COLO668 (cell line): ENCODE data around the gene ATP6V0B.

Experiments used
- DNase-seq: peaks from one replicate; lab custom pipeline; 2025; ENCODE audit not compliant: unreplicated experiment; lab: John Stamatoyannopoulos, UW

ATP6V0B gene

DNA sequence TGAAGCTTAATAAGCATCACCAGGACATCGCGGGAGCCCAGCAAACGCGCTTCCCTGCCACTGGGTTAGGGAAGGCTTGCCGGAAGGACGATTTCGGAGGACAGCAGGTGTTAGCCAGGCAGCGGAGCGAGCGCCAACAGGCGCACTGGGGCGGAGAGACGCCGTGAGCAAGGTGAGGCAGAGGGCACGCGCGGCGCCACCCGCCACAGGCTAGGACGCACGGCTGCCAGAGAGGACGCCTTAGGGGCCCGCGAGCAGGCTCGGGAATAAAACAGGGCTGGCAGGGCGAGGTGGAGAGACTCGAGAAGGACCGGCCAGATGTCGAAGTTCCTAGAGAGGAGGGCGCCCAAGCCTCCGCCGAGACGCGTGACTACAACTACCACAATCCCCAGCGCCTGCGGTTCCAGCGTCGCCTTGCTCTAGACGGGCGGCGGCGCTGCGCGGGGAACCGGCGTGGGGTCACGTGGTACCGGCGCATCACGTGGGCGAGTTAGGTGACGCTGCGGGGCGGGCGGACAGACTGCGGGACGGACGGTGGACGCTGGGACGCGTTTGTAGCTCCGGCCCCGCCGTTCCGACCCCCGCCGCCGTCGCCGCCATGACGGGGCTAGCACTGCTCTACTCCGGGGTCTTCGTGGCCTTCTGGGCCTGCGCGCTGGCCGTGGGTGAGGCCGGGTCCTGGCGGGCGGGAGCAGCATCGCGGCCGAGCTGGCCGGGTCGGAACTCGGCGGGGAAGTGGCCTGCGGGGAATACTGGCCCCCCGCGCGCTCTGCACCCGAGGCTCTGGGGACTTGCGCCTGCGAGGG is at the start of gene ATP6V0B:
ATP6V0B (plus strand) TSS at position 518 of the 806 bp plus-strand sequence; CDS start at position 599, 81 bp downstream.
- DNase-seq: peak; percentile 100

GRCh38 chr1:43925846-43926245 is 48.9 kb upstream of the ATP6V0B start:
- no peak for DNase-seq

- DNase-seq: peak; percentile 48
Measured at GRCh38 chr1:43930168-43930948, 44.4 kb upstream of the ATP6V0B start.

GRCh38 chr1:43930949-43931275 is 43.8 kb upstream of the ATP6V0B start:
- DNase-seq: no peak

GRCh38 chr1:43931711-43932660 is 42.8 kb upstream of the ATP6V0B start:
- no peak for DNase-seq

DNA sequence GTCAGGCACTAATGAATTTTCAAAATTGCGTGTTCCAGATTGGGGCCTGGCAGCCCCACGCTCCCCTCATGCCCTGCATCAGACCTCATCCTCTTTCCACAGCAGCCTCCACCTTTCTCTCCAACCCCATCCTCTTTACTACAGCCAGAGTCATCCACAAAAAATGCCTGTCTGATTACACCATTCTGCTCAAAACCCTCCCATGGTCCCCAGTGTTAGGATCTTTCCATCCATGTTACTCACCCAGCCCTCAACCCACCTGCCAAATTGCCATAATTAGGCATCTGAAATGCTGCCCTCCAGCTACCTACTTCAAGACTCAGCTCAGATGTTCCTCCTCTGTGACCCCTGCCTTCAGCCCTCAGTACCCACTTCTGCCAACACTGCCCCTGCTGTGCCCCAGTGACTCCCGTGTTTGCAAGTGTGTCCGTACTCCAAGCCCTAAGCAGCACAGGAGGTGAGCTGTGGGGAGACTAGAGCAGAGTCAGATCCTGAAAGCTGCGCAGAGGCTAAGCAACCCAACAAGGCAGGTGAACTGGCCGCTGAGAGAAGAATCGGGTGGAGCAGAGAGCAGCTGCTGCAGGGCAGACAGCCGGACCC is 41.9 kb upstream of the ATP6V0B start:
- no peak for DNase-seq

DNA sequence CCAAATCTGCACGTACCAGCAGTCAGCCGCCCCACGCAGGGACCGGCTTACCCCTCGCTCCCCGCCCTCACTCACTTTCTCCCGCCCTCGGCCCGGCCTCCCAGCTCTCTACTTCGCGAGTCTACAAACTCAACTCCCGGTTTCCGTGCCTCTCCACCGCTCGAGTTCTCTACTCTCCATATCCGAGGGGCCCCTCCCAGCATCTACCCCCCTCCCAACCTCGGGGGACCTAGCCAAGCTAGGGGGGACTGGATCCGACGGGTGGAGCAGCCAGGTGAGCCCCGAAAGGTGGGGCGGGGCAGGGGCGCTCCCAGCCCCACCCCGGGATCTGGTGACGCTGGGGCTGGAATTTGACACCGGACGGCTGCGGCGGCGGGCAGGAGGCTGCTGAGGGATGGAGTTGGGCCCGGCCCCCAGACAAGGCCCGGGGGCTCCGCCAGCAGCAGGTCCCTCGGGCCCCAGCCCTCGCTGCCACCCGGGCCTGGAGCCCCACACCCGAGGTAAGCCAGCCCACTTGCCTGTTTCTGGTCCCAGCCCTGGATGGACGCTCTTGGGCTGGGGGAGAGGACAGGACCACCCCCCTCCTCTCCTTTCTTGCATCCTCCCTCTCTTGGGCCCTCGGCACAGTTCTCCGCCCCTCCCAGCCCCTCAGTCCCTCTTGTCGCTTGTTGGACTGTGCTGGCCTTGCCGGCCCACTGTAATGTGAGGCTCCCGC is 41.2 kb upstream of the ATP6V0B start, which contains the start of gene ARTN:
ARTN (plus strand) TSS at position 416 of the 715 bp plus-strand sequence. CDS start 1,856 bp downstream, outside the sequence.
- peak; percentile 84 for DNase-seq

GRCh38 chr1:43934101-43934985 is 40.4 kb upstream of the ATP6V0B start:
- DNase-seq: peak; percentile 90

GRCh38 chr1:43934986-43935324 is 39.8 kb upstream of the ATP6V0B start:
- no peak for DNase-seq

- peak; percentile 79 for DNase-seq
Measured at GRCh38 chr1:43935711-43936427, 38.9 kb upstream of the ATP6V0B start.

DNA sequence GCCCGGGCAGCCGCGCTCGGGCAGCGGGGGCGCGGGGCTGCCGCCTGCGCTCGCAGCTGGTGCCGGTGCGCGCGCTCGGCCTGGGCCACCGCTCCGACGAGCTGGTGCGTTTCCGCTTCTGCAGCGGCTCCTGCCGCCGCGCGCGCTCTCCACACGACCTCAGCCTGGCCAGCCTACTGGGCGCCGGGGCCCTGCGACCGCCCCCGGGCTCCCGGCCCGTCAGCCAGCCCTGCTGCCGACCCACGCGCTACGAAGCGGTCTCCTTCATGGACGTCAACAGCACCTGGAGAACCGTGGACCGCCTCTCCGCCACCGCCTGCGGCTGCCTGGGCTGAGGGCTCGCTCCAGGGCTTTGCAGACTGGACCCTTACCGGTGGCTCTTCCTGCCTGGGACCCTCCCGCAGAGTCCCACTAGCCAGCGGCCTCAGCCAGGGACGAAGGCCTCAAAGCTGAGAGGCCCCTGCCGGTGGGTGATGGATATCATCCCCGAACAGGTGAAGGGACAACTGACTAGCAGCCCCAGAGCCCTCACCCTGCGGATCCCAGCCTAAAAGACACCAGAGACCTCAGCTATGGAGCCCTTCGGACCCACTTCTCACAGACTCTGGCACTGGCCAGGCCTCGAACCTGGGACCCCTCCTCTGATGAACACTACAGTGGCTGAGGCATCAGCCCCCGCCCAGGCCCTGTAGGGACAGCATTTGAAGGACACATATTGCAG is 38.2 kb upstream of the ATP6V0B start:
- peak; percentile 90 for DNase-seq

DNA sequence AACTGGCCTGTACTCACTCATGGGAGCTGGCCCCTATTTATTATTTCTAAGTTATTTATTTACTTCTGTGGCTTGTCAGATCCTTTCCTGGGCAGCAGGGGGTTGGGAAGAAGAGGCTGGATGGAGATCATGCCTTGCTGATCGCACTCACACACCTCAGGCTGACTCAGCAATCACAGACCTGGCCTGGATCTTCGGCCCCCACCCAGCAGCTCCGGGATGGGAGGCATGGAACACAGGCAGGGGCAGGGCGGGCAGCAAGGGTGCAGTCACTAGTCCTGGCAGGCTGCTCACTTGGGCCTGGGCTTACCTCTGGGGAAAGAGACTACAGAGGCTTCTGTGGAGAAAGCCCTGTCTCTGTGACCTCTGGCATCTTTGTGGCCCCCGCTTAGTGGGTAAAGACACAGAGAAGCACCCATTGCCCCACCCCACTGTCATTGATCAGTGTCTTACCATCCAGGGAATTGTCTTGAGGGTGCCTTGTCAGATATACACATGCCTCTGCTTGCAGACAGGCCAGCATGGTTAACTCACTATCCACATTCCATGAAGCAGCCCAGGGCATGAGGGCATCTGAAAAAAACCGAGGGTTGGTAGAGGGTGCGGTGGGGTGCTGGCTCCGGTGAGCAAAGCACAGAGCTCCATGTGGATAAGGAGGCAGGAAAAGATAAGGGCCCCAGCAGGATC is 37.4 kb upstream of the ATP6V0B start:
- no peak for DNase-seq

GRCh38 chr1:43938383-43938782 is 36.4 kb upstream of the ATP6V0B start:
- no peak for DNase-seq

DNA sequence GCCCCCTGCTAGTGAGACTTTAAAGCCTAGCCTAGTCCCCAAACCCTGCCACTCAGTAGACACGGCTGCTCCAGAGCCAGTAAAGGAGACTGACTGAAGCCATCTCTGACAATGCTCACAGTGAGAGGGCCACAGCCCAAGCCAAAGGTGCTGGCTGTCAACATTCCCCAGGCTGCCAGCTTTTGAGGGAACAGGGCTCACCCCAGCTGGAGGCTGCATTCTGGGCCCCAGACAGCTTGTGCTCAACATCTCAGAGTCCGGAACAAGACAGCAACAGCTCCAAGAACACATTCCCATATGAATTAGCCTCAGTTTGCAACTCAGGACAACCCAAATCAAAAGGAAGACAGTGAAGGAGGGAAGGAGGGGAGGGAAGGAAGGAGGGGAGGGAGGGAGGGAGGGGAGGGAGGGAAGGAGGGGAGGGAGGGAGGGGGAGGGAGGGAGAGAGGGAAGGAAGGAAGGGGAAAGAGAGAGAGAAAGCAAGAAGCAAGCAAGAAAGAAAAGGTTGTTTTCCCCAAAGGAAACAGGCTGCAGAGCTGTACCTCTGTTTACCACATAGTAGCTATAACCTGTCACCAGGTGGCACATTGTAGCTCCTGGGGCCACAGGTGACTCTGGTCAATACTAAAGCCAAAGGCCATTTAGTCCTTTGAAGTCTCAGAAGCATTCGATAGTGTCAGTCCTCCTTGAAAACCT is 35.7 kb upstream of the ATP6V0B start:
- no peak for DNase-seq

DNA sequence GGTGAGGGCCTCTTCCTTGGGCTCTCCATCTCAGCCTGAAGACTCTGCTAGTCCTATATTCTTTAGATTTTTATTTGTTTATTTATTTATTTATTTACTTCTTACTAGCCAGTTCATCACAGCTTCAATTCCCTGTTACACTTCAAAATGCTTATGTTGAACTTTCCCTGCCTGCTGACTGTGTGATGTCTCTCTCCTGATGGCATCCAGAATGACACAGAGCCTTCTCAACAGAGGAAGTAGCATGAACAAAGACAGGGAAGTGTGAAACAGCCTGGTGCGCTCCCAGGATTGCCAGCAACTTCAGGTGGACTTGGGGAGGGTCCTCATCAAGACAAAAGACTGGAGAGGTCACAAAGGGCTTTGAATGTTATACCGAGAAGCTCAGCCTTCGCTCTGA is 32.3 kb upstream of the ATP6V0B start:
- DNase-seq: no peak

DNA sequence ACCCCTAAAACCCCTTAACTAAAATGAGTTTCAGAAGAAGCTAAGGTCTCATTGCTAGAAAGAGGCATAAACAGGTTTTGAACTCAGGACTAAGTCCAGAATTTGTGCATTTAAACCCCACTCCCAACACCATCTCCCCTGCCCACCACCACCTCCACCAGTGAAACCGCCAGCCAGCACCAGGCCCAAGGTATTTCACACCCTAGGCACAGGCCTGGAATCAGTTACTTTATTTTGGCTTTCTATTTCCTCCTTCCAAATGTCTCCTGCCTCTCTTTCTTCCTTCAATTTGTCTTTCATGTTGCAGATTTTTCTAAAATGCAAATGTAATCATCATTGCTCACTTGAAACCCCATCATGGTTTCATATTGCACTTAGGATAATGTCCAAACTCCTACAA is 29.9 kb upstream of the ATP6V0B start:
- DNase-seq: no peak
